RCC 7860 (cell line): Measurements from ENCODE around the gene FITM1.
A peak's percentile ranks its signal among the peaks of the same experiment; 100 is the strongest.
"Not testable (repeated sequence)": the region's sequence is repeated elsewhere in the genome, so short reads cannot be mapped to it uniquely, and the experiment has no call there.

Experiments
- DNase-seq: peaks from one replicate; pipeline ENCODE4 v3.0.0-alpha.2; 2015; ENCODE audit warnings: low spot score
- FAIRE-seq: peaks from 2 replicates; lab custom pipeline; 2012; peaks lifted over from hg19 to GRCh38; lab: Jason Lieb, UNC

Gene FITM1

GRCh38 chr14:24096545-24097181 is 33.8 kb upstream of the FITM1 start:
- no peak for FAIRE-seq

GRCh38 chr14:24098229-24098926 is 32.1 kb upstream of the FITM1 start:
- FAIRE-seq (no peak), DNase-seq (no peak)

More at GRCh38 chr14:24096545-24097181, 33.8 kb upstream of the FITM1 start:
- DNase-seq, result no peak

GRCh38 chr14:24098927-24099813 is 31.3 kb upstream of the FITM1 start:
- FAIRE-seq (no peak), DNase-seq (no peak)

DNA sequence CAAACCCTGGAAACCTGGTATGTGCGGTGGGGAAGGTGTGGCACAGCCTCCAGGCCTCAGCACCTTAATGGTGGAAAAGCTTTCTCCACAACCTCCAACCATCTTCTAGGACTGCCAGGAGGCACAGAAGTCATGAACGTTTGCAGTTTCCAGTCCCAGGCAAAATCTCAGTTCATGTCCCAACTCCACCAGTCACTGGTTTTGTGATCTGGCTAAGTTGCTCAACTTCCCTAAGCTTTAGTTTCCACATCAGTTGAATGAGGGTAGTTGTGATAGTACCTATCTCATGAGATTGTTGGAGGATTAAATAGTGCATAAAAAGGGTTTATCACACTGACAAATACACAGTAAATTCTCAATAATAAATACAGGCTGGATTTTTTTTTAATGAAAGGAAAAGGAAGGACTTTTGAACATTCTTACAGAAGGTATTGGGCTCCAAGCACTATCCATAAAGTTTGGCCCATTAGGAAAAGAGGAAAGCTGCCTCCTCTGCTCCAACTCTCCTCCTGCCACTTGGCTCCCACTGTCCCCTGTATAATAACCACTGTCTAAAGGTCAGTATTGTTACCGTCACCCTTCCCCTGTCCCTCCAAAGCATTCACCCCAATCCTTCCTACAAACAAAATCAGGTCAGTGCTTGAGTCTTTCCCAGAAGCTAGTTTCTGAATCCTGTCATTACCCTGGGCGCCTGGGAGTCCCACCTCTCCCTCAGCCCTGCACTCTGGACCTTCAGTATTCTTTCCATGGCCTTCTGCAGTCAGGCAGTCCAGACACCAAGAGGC is 30.1 kb upstream of the FITM1 start:
- no peak for FAIRE-seq

DNA sequence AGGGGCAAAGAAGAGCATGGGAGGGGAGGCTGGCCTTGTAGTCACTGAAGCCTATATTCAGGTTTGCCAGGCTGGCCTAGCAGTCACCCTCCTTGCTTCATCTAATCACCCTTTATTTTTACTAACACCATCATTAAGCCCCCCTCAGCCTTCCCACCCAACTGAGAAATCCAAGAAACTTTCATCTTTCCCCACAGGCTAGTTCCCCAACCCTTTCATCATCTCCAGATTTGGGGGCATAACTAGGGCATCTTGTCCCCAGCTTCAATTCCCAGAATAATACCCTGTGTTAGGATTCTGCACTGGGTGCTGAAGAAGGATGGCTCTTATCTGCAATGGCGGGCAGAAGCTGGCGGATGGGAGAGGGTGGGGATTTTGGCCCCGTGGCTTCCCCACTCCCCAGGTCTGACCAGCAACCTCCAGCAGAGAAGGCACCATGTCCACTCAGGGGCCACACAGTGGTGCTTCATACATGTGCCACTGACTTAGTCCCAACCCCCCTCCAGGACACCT is 29.4 kb upstream of the FITM1 start:
- no peak for FAIRE-seq
- DNase-seq, result no peak

More for the DNA sequence above, 30.1 kb upstream of the FITM1 start:
- DNase-seq, result no peak

GRCh38 chr14:24102357-24103048 is 28.0 kb upstream of the FITM1 start:
- DNase-seq (no peak), FAIRE-seq (no peak)

- no peak for DNase-seq
- FAIRE-seq, result no peak
These were observed 27.0 kb upstream of the FITM1 start for GRCh38 chr14:24103451-24103850.

- not testable (repeated sequence) for DNase-seq
These were observed 24.7 kb upstream of the FITM1 start for GRCh38 chr14:24105609-24106239.

DNA sequence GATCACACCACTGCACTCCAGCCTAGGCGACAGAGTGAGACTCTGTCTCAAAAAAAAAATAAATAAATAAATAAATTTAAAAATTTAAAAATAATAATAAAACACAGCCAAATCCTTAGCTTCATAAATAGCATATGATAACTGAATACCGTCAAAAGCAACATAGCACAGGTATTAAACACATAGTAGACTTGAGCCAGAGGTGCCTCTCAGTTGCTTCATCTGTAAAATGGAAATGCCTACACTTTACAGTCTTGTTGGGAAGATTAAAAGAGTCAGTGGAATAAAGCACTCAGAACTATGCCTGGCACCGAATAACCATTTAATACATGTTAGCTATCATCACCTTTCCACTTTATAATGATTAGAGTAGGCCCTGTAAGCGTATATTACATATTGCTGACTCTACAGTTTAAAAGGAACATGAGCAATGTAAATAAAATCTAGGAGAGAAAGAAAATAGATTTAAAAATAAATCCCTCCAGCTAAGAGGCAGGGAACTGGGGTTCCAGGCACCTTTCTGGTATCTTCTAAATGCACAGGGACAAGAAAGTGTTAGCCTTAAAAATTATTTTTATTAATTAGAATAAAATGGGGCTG is 23.7 kb upstream of the FITM1 start:
- FAIRE-seq (no peak), DNase-seq (no peak)

More at GRCh38 chr14:24105609-24106239, 24.7 kb upstream of the FITM1 start:
- FAIRE-seq, result not testable (repeated sequence)

DNA sequence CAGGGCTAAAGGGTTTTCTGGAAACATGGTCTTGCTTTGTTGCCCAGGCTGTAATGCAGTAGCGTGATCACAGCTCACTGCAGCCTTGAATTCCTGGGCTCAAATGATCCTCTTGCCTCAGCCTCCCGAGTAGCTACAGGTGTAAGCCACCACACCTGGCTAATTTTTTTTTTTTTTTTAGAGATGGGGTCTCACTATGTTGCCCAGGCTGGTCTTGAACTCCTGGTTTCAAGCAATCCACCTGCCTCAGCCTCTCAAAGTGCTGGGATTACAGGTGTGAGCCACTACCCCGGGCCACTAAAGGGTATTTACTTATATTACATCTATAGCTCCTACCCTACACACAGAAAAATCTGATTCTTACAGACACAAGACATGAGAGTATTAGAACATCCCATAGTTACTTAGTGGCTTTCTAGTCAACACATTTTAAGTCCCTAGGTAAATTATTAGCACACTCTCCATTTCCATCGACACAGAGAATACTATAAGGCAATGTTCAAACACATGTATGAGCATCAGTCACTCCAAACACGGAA is 22.1 kb upstream of the FITM1 start:
- DNase-seq (no peak), FAIRE-seq (no peak)

DNA sequence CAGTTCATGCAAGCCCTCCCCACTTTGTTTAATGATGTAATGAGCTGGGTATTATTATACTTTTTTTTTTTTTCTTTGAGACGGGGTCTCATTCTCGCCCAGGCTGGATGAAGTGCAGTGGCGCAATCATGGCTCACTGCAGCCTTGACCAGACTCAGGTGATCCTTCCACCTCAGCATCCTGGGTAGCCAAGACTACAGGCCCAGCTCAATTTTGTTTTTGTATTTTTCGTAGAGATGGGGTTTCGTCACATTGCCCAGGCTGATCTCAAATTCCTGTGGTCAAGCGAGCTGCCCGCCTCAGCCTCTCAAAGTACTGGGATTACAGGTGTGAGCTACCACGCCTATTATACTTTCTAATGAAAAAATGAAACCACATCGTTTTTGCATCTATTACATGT is 20.4 kb upstream of the FITM1 start:
- FAIRE-seq (no peak), DNase-seq (no peak)

DNA sequence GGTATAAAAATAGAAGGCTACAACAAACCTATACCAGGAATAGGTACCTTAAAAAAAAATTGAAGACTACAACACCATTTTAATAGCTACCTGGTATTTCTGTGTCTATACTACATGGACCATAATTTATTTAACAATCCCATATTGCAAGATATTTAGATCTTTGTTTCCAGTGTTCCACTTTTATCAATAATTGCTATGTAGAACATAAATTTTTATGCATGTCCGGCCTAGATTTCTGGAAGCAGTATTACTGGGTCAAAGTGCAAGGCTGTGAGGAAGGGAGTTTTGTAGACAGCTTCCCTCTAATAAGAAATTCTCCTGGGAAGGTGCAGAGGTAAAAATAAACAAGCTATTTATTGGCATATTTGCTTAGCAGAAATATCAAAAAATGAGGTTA is 19.9 kb upstream of the FITM1 start:
- DNase-seq, result no peak
- FAIRE-seq, result no peak

DNA sequence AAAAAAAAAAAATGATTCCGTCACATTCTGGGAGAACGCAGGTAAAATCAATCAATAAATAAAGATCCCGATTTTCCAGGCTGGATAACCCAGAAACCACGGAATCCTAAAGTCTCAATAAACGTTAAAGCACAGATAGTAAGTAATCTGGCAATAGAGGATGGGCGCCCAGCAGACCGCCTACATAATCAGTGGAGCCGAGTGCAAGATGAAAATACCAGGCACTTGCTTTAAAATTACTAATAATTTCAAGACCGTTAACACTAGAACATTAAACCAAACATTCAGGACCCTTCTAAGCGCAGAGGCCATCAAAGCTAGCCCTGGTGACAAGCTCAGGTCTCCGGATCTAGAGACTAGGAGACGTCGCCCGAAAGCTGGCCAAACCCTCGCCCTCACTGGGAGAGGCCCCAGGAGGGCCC is 17.1 kb upstream of the FITM1 start:
- DNase-seq, result no peak
- FAIRE-seq, result no peak

DNA sequence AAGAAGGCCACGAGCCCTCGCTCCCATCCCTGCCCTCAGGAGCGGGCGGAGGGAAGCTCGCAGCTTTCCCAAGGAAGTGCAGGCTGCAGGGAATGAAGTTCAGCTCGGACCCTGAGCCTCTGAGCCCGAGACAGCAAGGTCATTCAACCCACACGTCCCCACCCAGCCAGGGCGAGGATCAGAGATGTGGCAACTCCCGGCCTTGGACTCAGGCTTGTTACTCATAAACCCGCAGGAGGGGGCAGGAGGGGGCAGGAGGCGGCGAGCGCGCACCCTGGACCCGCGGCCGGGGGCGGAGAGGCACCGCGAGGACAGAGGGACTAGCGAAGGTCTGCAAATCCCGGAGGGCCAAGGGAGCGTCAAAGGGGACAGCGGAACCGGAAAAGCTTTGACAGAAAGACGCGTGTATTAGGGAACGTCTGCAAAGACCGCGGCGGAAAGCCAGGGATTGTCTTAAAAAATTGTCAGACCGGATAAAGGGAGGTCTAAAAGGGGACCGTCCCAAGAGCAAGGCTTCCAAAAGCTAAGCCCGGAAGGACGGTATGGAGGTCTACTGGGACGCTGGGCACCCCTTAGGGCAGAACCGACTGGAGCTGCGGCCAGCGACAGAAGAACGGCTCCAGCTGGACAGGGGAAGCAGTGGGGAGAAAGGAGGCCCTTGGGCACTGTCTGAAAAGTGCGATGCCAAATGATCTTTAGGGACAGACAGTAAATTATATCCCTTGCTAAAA is 16.5 kb upstream of the FITM1 start:
- DNase-seq (peak; percentile 79), FAIRE-seq (no peak)

- FAIRE-seq, result peak; percentile 79
- DNase-seq, result peak; percentile 96
These were observed 15.7 kb upstream of the FITM1 start, which contains the start of the genes DCAF11 and NRL for GRCh38 chr14:24114532-24115421. Gene DCAF11 (plus strand): TSS chr14:24114777. CDS start chr14:24115595, 818 bp downstream. Gene NRL (minus strand): TSS chr14:24114949. CDS start chr14:24082848, 32,101 bp downstream.

- no peak for DNase-seq
- no peak for FAIRE-seq
These were observed 14.9 kb upstream of the FITM1 start for GRCh38 chr14:24115422-24116127.
